ENCODE data around the gene BRD2. TPM values are rescaled to one million over a fixed set of nuclear protein-coding genes. Genes with fewer than 3 reads are reported as not detected.

The BRD2 gene
- 95.2 and 125 TPM in 2 replicates for total RNA-seq

GRCh38 chr6:32968093-32968866, at the start of gene BRD2:
TSS of gene BRD2 (plus strand) at chr6:32968594. CDS start at chr6:32972899, 4,305 bp downstream.

DNA sequence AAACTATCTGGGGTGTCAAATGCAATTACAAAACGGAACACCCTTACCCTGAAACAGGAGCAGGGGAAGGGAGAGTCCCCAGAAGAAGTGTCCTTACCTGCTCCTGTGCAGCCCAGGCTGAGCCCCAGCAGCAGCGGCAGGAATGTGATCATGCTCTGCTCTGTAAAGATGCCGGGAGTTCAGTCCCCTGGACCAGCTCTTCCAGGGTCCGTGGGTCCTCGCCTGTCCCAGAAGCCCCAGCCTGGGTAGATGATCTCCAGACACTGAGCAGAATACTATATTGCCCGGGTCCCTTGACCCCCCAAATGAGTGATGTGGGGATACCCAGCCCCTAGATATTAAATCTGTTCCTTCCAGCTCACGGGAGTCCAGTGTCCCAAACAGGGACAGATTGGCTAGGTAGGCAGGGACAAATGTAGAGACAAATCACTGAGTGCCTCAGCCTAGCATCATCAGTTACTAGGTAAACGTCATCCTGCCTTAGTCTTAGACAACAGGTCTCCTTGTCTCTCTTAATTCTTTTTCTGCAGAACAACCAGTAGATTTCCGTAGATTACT, 27.7 kb upstream of the BRD2 start, which contains the start of gene HLA-DMB:
Gene HLA-DMB, minus strand, starts transcription at position 373 of the 558 bp plus-strand sequence. Its CDS starts 221 bp downstream, at position 152.

GRCh38 chr6:32952817-32953739, 15.3 kb upstream of the BRD2 start, which contains the start of gene HLA-DMA:
TSS of gene HLA-DMA (minus strand) at chr6:32953097. CDS start at chr6:32953036, 61 bp downstream.

GRCh38 chr6:33008944-33009861, 40.8 kb downstream of the BRD2 start, which contains the start of gene HLA-DOA:
TSS of gene HLA-DOA (minus strand) at chr6:33009591.

Other genes with a start within 250 kb of the BRD2 start
- not detected in 2 replicates for gene HLA-DQA2, start 227.2 kb upstream of the BRD2 start, total RNA-seq
- gene HLA-DQB2, start 205.1 kb upstream of the BRD2 start, total RNA-seq = not detected in 2 replicates
- gene HLA-DOB, start 151.6 kb upstream of the BRD2 start, total RNA-seq = 0.37 and 0.39 TPM in 2 replicates
- 21.7 and 22.5 TPM in 2 replicates for gene TAP2, start 129.9 kb upstream of the BRD2 start, total RNA-seq
- 40.3 and 47.8 TPM in 2 replicates for gene PSMB8, start 124.5 kb upstream of the BRD2 start, total RNA-seq
- 32.0 and 33.4 TPM in 2 replicates for gene TAP1, start 114.9 kb upstream of the BRD2 start, total RNA-seq
- 10.8 and 18.4 TPM in 2 replicates for gene PSMB9, start 114.4 kb upstream of the BRD2 start, total RNA-seq
- gene HLA-DMB, start 27.6 kb upstream of the BRD2 start, total RNA-seq = 0.37 TPM in 1 of 2 replicates, not detected in the other
- 1.4 and 1.8 TPM in 2 replicates for gene HLA-DMA, start 15.5 kb upstream of the BRD2 start, total RNA-seq
- under 0.01 TPM in 1 of 2 replicates, not detected in the other for gene HLA-DOA, start 41.0 kb downstream of the BRD2 start, total RNA-seq
- gene HLA-DPA1, start 105.1 kb downstream of the BRD2 start, total RNA-seq = 3.1 and 7.0 TPM in 2 replicates
- gene HLA-DPB1, start 107.4 kb downstream of the BRD2 start, total RNA-seq = 1.8 and 10.2 TPM in 2 replicates
- under 0.01 and 0.20 TPM in 2 replicates for gene COL11A2, start 223.9 kb downstream of the BRD2 start, total RNA-seq
- 17.6 and 20.5 TPM in 2 replicates for gene RXRB, start 232.1 kb downstream of the BRD2 start, total RNA-seq
- gene SLC39A7, start 232.3 kb downstream of the BRD2 start, total RNA-seq = 51.8 and 71.0 TPM in 2 replicates
- gene HSD17B8, start 236.1 kb downstream of the BRD2 start, total RNA-seq = 5.3 and 7.0 TPM in 2 replicates
- 21.7 and 24.2 TPM in 2 replicates for gene RING1, start 239.9 kb downstream of the BRD2 start, total RNA-seq

Measured in subcutaneous preadipocyte (primary cell).